ENCODE measurements around the gene SOWAHA.

DNA sequence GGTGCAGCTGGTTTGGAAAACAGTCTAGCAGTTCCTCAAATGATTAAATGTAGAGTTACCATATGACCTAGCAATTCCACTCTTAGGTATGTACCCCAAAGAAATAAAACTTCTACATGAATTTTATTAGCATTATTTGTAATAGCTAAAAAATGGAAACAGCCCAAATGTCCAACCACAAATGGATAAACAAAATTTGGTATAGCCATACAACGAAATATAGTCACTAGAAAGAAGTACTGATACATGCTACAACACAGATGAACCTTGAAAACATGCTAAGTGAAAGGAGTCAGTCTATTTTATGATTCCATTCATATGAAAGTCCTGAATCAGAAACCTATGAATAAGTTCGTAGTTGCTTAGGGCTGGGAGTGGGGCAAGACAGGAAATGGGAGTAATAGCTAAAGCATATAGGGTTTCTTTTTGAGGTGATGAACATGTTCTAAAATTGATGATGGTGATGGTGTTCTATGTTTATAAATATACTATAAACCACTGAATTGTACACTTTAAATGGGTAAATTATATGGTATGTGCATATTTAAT lies 46.9 kb downstream of the SOWAHA start:
- TF ChIP-seq, protein P1, sequence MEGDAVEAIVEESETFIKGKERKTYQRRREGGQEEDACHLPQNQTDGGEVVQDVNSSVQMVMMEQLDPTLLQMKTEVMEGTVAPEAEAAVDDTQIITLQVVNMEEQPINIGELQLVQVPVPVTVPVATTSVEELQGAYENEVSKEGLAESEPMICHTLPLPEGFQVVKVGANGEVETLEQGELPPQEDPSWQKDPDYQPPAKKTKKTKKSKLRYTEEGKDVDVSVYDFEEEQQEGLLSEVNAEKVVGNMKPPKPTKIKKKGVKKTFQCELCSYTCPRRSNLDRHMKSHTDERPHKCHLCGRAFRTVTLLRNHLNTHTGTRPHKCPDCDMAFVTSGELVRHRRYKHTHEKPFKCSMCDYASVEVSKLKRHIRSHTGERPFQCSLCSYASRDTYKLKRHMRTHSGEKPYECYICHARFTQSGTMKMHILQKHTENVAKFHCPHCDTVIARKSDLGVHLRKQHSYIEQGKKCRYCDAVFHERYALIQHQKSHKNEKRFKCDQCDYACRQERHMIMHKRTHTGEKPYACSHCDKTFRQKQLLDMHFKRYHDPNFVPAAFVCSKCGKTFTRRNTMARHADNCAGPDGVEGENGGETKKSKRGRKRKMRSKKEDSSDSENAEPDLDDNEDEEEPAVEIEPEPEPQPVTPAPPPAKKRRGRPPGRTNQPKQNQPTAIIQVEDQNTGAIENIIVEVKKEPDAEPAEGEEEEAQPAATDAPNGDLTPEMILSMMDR (conservative IDR thresholded peaks at IDR 0.05; ENCODE audit: low read depth, low read length) = no peak
- TF ChIP-seq EZH2 (IDR thresholded peaks at IDR 0.05; ENCODE audit: borderline replicate concordance, low read depth, low read length, poor library complexity, severe bottlenecking) = no peak

All from A673 (cell line).